HG03378 (cell line): ENCODE measurements around the gene GRB10.
"Not testable (repeated sequence)": the region's sequence is repeated elsewhere in the genome, so short reads cannot be mapped to it uniquely, and the experiment has no call there.

Source experiments
- ATAC-seq: cut with Tn5 transposase; IDR thresholded peaks from one replicate; pipeline ENCODE4 v1.9.1; 2021; ENCODE audit warnings: mild to moderate bottlenecking, moderate library complexity; ENCODE audit not compliant: unreplicated experiment

GRB10 gene

DNA sequence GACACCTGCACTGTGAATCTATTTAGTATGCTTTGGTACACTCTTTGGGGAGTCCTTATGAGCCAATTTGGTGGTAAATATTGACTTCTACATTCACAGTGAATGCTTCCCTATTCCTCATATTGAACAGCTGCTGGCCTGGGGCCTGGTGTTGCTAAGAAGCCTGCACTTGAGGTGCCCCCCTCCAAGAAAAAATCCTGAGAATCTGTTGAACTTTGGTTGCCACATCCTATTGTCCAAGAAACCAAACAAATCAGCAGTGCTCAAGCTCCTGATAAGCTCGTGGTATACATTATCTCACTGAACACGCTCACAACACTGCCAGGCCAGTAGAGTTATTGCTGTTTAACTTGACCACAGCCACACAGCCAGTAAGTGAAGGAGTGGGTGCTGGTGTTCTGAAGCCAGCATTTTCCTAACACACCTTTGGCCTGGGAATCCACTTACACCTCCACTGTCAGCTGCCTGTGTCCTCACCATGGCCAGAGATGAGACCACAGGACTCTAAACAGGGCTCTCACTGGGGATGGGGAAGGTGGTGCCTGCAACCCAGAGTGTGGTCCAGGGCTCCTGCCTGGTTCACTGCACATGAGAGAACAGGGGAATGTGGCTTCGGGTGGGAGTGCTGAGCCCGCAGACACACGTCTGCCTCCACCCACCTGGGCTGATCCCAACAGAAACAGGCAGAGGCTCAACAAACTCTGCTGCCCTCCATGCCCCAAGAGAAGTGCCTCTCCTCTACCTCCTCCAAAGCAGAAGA is 224.2 kb downstream of the GRB10 start:
- no peak for ATAC-seq

GRCh38 chr7:50557099-50557498 is 225.6 kb downstream of the GRB10 start:
- no peak for ATAC-seq

DNA sequence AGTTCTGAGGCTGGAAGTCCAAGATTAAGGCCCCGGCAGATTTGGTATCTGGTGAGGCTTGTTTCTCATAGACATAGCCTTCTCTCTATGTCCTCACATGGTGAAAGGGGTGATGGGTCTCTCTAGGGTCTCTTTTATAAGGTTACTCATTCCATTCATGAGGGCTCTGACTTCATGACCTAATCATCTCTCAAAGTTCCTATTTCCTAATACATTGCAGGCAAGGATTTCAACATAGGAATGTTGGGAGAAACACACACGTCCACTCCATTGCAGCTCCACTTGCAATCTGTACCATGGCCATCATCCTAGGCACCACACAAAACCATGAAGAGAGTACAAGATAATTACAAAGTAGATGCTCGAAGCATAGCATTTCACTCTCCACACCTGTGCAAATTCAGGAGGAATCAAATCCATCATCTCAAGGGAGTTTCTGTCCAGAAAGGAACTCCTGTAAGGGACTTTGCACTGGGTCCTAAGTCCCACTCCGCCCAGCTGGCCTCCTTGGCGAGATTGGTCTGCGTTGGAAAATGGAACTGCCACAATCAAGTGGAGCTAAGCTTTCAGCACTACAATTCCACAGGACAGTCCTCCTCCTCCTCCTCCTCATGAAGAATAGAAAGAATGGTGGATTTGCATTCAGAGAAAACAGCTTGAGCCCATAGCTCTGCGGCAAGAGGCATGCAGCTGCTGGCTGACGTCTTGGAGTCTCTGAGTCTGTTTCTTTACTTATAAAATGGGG is 226.3 kb downstream of the GRB10 start:
- ATAC-seq: no peak

- ATAC-seq: no peak
Observed at GRCh38 chr7:50555594-50556140, 227.0 kb downstream of the GRB10 start.

DNA sequence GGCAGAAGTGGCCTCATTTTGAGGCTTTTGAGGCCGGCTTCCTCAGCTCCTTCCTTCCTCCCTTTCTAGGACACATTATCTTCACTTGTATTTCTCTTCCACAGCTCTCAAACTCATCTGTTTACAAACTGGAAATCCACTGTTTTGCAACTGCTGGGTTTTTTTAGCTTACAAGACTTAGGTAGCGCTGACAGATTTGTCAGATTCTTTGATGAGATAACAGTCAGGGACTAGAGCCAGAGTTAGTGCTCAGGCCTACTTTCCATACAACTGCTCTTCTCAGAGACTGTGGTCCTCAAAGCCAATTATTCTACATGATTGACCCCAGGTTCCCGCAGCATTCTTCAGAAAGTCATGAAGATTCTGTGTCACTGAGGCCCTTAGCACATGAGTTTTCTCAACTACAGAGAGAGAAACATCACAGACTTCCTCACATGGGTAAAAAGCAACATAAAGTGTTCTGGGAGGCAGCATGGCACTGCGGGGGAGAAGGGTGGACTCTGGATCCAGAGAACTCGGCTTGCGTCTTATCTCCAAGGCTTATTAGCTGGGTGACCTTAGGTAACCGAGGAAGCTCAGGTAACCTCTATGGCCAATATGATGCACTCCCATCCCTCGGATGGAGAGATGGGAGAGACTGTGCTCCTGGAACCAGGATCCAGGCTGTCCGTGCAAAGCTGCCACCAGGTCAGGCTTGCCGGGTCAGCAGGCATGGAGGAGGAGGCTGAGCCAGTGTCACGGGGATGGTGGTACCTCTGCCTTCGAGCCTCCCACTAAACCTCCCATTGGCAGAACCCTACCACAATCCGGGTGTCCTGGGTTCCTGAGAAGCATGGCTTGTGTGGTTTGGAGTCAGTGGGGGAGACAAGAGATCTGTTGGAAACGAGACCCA is 228.0 kb downstream of the GRB10 start:
- no peak for ATAC-seq

- no peak for ATAC-seq
Observed at GRCh38 chr7:50553973-50554372, 228.7 kb downstream of the GRB10 start.

DNA sequence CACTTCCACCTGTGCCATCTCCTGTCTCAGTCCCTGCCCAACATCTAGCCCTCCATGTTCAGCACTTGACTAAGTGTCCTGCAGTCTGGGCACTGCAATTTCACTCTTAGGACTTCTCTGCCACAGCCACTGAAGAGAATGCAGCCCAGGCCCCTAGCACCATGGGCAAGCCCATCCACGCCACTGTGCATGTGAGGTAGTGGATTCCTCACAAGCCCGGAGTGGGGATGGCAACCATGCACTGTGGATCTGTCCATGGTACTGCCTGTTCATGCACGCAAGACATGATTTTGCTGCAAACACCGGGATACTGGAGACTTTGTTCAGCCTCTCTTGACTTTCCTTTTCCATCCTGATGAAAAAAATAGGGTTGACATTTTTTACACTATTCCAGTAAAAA is 229.8 kb downstream of the GRB10 start:
- ATAC-seq: no peak

- ATAC-seq: no peak
Observed at GRCh38 chr7:50552139-50552538, 230.6 kb downstream of the GRB10 start.

DNA sequence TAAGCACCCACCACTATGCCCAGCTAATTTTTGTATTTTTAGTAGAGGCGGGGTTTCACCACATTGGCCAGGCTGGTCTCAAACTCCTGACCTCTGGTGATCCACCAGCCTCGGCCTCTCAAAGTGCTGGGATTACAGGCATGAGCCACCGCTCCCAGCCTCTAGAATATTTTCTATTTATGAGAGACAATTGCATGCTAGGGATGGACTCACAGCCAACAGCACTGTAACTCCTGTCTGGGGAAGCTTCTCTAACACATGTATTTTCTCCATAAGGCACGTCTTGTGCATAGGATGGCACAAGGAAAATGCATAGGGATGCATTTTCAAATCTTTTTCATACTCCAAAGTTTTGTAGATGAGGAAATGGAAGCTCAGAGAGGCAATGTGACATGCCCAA is 237.1 kb downstream of the GRB10 start:
- not testable (repeated sequence) for ATAC-seq

DNA sequence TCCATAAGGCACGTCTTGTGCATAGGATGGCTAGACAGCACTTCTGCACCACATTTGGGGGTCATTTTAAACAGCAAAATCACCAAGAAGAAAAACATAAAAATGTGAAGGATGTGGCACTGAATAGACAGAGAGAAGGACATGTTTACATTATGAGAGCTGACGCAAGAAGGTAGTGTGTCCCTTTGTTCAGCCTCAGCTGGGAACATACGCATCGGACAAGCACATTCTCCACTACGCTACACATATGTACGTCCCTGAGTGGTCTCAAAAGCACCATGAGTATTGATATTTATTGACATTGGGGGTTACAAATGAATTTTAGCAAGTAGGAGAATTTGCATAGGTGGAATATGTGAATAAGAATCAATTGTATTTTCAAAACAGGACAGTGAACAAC is 237.7 kb downstream of the GRB10 start:
- ATAC-seq: no peak

DNA sequence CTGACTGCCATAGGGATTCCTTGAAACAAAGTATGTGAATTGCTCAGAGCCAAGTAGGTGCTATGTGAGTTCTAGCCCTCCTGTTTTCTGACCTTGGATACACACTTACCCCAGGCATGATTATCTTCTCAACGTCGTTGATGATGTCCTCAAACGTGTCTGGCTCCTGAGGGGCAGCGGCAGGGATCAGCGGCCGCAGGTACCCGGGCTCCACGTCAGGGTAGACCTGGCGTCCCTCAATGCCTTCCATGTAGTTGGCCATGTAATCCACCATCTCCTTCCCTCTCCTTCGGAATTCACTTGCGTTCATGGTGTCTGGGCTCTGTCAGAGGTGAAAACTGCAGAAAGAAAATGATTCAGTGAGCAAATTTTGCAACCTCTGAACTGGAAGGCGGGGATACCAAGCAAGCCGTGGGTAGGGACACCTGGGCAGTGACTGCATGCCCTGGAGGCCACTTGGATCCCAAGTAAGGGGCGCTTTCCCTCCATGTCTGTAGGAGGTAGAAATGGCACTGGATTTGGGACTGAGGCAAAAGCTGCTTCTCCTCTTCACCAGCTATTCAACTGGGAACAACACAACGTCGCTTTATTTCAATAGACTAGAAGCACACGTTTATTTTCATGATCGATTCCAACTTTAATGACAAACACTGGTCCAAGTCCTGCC is 238.8 kb downstream of the GRB10 start:
- no peak for ATAC-seq

- no peak for ATAC-seq
Observed at GRCh38 chr7:50542132-50542531, 240.6 kb downstream of the GRB10 start.

DNA sequence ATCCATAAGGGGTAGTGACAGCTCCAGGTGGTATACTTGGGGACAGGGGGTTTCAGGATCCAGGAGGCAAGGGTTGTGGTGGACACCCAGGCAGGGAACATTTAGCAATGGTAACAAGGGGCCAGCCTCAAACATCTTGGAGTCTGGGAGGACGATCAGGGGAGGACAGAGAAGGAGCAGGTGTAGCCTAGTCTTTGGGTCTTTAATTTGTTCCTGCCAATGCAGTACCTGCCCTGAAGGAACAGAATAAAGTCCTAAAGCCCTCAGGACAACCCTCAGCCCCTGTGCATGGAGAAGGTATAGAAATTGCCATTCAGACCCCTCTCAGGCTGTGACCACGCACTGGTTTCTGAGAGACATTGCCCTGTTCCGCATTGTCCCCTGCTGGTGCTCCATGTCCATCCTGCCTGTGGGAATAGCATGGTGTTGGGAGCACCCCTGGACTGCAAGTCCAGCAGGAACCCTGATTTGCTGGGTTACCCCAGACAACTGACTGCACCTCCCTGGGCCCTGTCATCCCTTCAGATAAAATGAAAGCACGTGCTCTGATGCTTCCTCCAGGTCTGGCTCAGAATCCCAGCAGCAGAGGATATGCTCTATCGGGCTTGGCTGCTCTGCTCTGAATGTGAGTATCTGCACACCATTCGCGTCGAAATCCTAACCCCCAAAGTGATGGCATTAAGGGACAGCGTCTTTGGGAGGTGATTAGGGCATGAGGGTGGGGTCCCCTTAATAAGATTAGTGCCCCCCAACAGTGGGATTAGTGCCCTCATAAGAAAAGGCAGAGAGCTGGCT is 241.7 kb downstream of the GRB10 start:
- ATAC-seq: no peak
